ENCODE data around the gene EMC10.
"Not testable (repeated sequence)": the region's sequence is repeated elsewhere in the genome, so short reads cannot be mapped to it uniquely, and the experiment has no call there.

Gene EMC10

DNA sequence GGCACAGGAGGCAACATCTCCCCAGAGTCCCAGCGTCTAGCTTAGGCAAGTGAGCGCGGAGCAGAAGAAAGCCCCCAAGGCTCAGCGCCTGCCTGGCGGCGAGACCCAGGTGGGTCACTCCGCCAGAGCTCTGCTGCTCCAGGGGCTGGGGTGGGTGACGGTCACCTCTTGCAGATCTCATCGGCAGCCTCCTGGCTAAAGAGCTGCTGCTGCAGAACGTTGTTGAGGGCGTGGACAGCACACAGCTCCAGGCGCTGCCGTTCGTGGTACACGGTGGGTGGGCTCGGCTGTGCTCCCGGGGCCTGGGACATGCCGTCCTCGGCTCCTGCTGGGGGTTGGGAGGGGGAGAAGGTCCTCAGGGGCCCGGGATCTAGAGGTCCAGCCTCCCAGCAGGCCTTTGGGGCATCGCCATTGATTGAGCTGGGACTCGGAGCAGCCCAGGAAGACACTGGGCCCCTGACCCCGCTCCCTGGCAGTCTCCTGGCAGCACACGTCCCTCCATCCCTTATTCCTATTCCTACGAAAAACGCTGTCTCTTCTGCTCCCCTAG, 33.9 kb downstream of the EMC10 start:
- no peak for DNase-seq
- in situ Hi-C loops (cut with MboI; ENCODE audit: low pct_unique_long_range_greater_than_20kb, low sequenced_read_pairs) = no loop called here

DNA sequence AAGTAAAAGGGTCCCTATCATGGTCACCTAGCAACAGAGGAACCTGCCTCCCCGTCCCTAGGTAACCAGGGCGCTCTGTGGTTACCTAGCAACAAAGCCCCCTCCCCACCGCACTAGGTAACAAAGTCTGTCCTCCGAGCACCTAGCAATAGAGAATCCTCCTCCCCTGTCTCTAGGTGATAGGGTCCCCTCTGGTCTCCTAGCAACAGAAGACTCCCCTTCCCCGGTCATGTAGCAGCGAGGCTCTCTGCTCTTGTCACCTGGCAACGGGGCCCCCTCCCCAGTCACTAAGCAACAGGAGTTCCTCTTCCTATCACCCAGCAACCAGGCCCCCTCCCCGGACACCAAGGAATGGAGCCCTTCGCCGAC, 34.4 kb downstream of the EMC10 start:
- in situ Hi-C loops (cut with MboI; ENCODE audit: low pct_unique_long_range_greater_than_20kb, low sequenced_read_pairs) = no loop called here
- no peak for DNase-seq

DNA sequence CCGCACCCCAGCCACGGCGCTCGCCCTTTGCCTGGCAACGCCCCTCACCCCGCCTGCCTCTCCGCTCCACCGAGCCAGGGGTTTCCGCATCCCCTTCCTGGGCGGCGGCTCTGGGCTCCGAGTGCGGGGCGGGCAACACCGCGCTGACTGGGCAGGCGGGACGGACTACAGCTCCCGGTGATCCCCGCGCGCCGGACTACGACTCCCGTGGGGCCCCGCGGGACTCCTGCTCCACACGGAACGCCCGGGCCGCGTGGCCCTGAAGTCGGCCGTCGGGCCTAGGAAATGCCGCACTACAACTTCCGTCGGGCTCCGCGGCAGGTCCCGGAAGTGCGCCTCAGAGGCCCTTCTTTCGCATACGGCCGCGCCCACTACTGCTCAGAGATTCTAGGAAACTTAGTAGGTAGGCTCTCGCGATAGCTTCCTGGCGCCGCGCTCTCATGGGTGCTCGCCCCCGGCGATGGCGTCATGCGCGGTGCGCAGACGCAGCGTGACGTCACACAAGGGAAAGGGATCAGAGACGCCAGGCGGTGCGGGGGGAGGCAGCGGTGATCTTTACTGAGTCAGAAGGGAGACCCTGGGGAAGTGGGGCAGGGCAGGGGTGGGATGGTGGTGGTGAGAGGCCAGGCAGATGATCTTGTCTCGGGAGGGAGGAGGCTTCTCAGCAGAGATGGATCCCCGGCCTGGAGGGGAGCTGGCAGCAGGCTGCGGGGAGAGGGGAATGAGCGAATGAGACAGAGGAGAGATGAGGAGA, 34.9 kb downstream of the EMC10 start, which contains the start of gene JOSD2:
Gene JOSD2, minus strand, starts transcription at position 123 of the 754 bp plus-strand sequence. CDS start 760 bp downstream, outside the sequence.
- DNase-seq = peak; percentile 98
- in situ Hi-C loops (cut with MboI; ENCODE audit: low pct_unique_long_range_greater_than_20kb, low sequenced_read_pairs) = no loop called here

DNA sequence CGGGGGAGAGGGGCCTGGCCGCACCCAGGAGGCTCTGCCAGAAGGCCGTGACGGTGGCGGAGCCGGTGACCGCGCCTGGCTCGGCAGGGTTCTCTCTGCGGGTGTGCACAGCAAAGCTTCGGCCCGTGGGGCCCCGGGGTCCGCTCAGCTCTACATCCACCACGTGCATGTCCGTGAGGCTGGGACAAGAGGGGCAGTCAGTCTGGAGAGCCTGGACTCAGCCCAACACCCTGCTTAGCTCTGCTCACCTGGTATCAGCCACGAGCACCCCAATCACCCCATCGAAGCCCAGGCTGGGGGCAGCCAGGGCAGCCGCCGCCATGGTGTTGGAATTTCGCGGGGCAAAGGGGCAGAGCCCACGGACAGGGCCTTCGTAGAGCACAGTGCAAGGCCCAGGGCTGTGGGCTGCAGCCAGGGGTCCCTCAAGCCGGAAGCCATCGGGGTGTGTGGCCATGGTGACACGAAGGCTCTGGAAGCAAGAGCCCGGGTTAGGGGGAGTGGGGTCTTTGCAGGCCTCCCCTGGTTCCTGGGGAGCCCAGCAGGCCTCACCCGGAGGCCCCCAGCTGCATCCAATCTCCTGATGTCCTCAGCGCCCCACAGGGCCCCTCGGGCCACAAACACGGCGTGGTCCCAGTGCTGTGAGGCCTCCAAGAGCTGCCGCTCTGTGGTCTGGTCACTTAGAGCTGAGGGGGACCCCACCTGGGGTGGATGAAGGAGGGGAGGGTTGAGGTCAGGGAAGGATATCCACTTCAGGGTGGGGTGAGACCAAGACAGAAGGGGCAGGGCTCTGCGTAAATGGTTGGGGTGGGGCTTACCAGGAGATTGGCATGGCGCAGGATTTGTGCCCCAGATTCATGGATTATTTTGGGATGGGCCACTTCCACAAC, 36.0 kb downstream of the EMC10 start:
- in situ Hi-C loops (cut with MboI; ENCODE audit: low pct_unique_long_range_greater_than_20kb, low sequenced_read_pairs) = no loop called here
- DNase-seq = no peak

DNA sequence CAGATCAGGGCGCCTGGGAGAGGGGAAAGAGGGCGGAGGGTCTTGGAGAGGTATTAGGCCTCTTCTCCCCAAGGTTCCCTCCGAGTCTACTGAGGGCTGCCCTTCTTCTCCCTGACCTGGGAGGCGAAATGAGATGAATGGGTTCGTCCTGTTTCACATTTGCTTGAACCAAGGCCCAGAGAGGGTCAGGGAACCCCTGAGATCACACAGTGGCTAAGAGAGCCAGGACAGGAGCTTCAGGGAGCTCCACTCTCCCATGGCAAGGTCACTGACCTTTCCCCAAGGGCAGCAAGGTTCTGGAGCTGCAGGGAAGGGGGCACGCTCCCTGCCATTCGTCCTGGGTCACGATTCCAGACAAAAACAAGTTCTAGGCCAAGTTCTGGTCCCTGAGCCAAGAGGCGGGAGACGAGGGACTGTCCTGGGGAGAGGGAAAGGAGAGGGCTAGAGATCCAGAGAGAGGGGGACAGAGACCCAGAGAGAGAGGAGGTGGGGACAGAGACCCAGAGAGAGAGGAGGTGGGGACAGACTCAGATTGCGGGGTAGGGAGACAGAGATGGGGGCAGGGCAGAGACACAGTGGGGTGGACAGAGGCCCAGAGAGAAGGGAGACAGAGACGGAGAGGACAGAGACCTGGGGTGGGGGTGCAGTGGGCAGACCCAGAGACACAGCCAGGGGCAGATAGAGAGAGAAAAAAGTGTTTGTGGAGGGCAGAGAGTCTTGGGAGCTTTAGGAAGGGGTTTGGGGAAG, 36.9 kb downstream of the EMC10 start:
- no peak for DNase-seq
- in situ Hi-C loops (cut with MboI; ENCODE audit: low pct_unique_long_range_greater_than_20kb, low sequenced_read_pairs) = no loop called here

DNA sequence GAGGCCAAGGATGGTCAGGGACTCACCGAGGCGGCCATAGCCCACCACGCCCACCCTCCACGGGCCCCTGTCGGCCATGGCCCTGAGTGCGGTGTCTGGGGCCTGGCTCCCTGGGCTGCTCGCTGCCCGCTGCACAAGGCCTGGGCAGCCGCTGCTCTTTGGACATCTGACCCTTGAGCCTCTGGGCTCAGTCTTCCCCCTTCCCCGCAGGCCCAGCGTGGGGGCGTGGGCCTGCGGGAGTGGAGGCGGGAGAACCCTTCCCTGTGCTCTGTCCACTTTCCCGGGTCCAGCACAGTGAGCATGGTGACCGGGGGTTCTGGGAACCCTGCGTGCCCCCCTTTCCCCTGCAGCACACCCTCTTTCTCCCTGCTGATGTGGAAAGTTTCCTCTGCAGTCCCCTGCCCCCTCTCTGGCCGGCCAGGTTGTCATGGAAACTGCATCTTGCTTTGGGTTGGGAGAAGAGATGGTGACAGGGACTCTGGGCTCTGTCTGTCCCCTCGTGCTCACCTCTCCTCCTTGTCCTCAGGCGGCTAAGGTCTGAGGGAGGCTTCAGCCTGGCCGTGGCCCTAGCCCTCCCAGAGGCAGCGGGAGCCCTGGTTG, 37.5 kb downstream of the EMC10 start, which contains the start of gene ASPDH:
Gene ASPDH, minus strand, starts transcription at position 168 of the 600 bp plus-strand sequence. Its CDS starts 90 bp downstream, at position 78.
- in situ Hi-C loops (cut with MboI; ENCODE audit: low pct_unique_long_range_greater_than_20kb, low sequenced_read_pairs) = no loop called here
- no peak for DNase-seq

DNA sequence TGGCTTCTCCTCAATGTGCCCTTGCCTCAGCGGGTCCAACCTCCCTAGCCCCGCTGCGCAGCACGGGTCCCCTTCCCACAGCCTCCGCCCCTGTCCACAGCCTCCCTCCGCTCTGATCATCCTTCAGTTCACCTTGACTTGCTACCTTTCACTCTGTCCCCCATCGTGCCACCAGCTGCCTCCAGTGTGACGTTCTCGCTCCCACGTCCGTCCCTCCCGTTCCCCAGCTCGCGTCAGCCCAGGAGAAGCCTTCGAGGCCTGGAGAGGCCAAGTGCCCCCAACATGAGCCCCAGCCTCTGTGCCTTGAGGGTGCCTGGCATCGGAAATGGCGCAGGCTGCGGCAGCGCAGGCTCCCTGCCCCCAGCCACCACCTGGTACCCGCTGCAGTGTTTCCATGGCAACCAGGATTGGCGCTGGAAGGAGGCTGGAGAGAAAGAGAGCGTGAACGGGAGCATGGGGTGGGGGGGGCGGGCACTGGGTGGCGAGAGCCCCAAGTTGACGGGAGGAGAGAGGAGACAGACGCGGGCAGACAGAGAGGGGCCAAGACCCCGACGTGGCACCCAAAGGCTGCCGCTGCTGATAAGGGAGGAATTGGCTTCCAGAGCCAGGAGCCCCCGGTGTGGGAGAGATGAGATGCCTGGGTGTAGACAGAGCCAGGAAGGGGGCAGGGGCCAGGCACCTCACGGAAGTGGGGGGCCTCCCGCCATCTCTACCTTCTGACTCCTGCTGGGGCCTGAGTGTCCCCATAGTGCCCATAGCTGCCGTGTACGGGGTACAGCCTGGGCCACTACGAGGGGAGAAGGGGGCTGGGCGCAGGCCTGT, 38.2 kb downstream of the EMC10 start:
- in situ Hi-C loops (cut with MboI; ENCODE audit: low pct_unique_long_range_greater_than_20kb, low sequenced_read_pairs) = no loop called here
- no peak for DNase-seq

DNA sequence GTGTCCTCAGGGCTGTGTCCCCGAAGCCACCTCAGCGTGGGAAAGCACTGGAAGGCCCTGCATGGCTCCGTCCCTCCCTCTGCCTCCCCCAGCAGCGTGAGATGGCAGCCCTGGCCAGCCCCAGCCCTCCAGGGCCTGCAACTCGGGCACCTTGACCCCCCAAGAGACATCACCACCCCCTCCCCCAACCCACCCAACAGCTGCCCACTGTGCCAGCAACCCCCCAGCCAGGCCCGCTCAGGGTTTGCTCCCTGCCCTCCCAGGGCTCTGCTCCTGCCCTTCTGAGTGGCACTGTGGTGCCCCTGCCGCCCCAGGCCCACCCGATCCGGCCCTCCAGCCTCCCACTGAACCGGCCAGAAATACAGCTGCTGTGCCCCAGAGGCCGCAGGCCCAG, 38.9 kb downstream of the EMC10 start:
- in situ Hi-C loops (cut with MboI; ENCODE audit: low pct_unique_long_range_greater_than_20kb, low sequenced_read_pairs) = no loop called here
- no peak for DNase-seq

DNA sequence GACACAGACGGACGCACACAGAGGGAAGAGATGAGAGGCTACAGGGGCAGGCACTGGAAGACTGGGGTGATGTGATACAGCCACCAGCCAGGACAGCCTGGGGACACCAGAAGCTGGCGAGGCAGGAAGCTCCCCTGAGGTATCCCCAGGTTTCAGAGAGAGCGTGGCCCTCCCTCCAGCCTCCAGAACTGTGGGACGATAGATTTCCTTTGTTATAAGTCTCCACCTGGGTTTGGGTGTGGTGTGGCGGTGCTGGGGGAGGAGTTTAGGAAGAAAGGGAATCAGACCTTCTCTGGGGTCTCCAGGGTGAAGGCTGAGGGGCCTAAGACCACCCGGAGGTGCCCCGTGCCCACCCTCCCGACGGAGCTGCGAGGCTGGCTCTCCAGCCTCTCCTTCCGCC, 40.1 kb downstream of the EMC10 start:
- in situ Hi-C loops (cut with MboI; ENCODE audit: low pct_unique_long_range_greater_than_20kb, low sequenced_read_pairs) = no loop called here

DNA sequence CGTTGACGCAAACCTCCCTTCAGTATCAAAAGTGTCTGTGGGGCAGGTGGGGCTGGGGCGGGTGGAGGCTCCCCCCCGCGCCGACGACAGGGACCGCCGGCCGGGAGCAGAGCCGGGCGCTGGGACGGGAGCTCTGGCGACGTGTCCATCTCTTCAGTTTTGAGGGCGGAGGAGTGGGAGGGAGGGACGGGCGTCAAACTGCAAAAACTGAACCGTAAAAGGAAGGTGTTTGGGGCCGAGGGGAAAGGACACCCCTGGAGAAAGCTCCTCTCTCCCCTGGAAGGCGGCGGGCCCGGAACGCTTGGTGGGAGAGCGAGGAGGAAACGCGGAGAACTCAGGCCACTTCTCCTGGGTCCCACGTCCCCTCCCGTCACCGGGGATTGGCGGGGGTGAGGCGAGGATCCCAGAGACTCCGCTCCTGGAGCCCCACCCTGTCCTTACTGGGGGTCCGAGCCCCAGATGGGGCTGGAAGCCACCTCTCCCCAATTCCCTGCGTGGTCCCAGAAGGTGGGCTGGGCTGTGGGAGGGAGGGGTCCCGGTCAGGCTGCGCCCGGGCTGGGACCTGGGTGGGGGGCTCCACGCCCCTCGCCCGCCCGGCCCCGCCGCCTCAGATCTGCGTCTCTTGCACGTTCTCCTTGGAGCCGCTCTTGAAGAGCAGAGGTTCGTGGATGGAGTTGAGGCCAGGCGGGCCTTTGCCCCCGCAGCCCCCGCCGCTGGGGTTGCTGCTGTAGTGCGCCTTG, 40.8 kb downstream of the EMC10 start:
- DNase-seq = no peak
- in situ Hi-C loops (cut with MboI; ENCODE audit: low pct_unique_long_range_greater_than_20kb, low sequenced_read_pairs) = no loop called here

More for the DNA sequence above, 40.1 kb downstream of the EMC10 start:
- DNase-seq = no peak

DNA sequence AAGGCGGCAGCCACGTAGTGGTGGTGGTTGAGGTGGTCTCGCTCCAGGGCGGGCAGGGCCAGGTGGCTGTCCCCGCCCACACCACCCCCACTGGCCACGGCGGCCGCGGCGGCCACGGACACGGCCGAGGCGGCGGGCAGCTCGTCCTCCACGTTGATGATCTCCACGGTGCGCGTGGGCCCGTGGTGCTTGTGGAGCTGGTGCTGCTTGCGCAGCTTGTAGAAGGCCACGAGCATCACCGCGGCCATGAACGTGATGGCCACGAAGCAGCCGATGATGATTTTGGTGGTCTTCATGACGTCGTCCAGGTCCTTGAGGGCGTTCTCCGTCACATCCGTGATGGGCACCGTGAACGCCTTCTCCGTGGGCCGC, 41.4 kb downstream of the EMC10 start:
- in situ Hi-C loops (cut with MboI; ENCODE audit: low pct_unique_long_range_greater_than_20kb, low sequenced_read_pairs) = no loop called here
- no peak for DNase-seq

DNA sequence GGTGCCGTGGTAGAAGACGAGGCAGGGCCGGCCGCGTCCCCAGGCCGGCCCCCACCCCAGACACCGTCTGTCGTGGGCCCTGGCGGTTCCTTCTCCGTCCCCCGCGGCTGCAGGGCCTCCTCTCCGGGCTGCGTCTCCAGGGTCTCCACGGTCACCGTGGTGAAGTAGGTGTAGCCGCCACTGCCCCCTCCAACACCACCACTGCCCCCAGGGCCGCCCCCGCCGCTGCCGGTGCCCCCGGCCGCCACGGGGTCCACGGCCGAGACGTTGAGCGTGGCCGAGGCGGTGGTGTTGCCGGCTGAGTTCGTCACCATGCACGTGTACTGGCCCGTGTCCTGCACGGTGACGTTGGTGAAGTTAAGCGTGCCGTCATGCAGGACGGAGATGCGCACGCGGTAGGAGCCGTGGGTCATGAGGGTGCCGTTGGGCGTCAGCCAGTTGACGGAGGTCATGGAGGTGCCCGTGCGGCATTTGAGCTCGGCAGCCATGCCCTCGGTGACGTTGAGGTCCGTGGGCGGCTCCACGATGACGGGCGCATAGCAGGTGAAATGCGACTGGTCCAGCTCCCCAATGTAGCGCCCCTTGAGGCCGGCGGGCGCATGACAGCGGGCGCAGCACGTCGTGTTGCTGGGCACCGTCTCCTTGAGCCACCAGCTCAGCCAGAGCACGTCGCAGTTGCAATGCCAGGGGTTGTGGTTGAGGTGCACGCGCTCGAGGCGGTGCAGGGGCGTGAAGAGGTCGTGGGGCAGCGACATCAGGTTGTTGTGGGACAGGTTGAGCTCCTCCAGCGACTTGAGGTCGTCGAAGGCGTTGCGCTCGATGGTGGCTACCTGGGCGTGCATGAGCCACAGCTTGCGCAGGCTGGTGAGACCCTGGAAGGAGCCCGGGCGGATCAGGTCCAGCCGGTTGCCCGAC, 42.0 kb downstream of the EMC10 start:
- in situ Hi-C loops (cut with MboI; ENCODE audit: low pct_unique_long_range_greater_than_20kb, low sequenced_read_pairs) = no loop called here
- DNase-seq = no peak

DNA sequence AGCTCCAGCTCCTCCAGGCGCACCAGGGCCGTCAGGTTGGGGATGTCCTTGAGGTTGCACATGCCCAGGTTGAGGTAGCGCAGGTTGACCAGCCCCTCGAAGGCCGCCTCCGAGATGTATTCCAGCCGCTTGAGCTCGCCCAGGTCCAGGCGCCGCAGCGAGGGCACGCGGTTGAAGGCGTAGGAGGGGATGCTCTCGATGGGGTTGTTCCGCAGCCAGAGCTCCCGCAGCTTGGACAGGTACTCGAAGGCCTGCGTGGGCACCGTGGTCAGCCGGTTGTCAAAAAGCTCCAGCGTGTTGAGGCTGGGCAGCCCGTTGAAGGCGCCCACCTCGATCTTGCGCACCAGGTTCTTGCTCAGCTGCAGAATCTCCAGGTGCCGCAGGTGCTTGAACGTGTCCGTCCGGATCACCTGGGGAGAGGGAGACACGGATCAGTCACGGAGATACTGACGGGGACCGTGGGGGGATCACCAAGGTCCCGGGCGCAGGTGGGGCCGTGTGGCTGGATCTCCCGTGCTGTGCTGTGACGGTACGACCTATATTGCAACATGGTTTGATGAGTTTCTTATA, 42.8 kb downstream of the EMC10 start:
- no peak for DNase-seq
- in situ Hi-C loops (cut with MboI; ENCODE audit: low pct_unique_long_range_greater_than_20kb, low sequenced_read_pairs) = no loop called here

DNA sequence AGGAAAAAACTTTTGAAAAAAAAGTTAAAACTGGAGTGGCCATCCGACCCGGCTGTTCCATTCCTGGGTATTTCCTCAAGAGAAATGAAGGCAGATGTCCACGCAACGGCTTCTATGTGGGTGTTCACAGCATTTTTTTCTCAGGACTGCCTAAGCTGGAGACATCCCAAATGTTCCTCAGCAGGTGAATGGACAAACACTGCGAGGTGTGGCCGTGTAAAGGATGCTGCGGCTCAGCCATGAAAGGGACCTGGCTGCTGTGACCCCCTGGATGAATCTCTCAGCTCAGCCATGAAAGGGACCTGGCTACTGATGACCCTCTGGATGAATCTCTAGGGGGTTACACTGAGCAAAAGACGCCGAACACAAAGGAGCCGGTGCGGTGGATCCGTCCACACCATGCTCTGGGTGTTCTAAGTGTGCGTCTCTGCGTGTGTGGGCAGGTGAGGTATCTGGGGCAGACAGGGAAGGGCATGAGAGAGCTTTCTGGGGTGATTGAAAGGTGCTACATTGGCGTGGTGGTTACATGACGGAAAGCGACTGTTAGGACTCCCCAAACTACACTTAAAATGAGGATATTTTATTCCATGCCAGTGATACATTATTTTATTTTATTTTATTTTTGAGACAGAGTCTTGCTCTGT, 44.6 kb downstream of the EMC10 start:
- DNase-seq = no peak
- in situ Hi-C loops (cut with MboI; ENCODE audit: low pct_unique_long_range_greater_than_20kb, low sequenced_read_pairs) = no loop called here

DNA sequence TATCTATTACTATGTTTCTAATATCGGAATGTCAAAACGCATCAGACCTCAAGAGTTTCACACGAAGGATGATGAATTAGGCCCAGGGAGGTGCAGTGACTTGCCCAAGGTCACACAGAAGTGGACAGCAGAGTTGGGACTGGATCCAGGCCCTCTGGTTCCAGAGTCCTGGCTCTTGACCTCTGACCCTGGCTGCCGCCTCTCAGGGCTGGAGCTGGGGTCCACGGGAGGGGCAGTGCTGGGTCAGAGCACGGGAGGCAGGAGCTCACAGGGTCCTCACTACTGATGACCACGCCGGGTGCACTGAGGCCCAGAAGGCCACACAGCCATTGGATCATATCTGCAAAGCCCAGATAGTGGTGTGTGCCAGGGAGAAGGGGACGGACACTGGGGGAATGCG, 46.6 kb downstream of the EMC10 start:
- in situ Hi-C loops (cut with MboI; ENCODE audit: low pct_unique_long_range_greater_than_20kb, low sequenced_read_pairs) = no loop called here

DNA sequence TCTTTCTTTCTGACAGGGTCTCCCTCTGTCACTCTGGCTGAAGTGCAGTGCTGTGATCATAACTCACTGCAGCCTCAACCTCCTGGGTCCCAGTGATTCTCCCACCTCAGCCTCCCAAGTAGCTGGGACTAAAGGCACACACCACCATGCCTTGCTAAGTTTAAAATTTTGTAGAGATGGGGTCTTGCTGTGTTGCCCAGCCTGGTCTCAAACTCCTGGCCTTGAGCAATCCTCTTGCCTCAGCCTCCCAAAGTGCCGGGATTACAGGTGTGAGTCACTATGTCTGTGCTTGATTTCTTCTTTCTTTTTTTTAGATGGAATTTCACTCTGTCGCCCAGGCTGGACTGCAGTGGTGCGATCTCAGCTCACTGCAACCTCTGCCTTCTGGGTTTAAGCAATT, 51.7 kb downstream of the EMC10 start:
- in situ Hi-C loops (cut with MboI; ENCODE audit: low pct_unique_long_range_greater_than_20kb, low sequenced_read_pairs); DNase-seq: not testable (repeated sequence)

More for the DNA sequence above, 46.6 kb downstream of the EMC10 start:
- no peak for DNase-seq
